Mammary epithelial cell (primary cell): Measurements from ENCODE around the gene CALN1.

ENCODE experiments used
- EZH2 ChIP-seq: IDR thresholded peaks from 2 replicates; pipeline ENCODE4 v1.6.1; 2012; ENCODE audit warnings: low read length, inconsistent platforms, borderline replicate concordance
- TF ChIP-seq, protein P1 (sequence below), 2 donors: IDR thresholded peaks in 1 of 2; conservative IDR thresholded peaks in 1 of 2; 2 replicates each; pipeline ENCODE4 v1.5.1; 2011 to 2012; ENCODE audit warnings: inconsistent platforms in 2 of 2, low read length in 2 of 2, mild to moderate bottlenecking in 2 of 2, control low read depth in 1 of 2, low read depth in 1 of 2; ENCODE audit not compliant: insufficient read depth in 1 of 2; ENCODE audit errors: extremely low read depth in 1 of 2

DNA sequence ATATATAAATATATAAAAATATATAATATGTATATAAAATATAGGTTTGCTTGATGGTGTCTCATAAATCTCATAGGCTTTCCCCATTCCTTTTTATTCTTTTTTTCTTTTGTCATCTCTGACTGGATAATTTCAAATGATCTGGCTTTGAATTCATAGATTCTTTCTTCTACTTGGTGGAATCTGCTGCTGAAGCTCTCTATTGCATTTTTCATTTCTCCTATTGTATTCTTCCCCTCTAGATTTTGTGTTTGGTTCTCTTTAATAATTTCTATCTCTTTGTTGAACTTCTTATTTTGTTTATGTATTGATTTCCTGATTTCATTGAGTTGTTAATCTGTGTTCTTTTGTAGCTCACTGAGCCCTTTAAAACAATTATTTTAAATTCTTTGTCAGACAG is 650.8 kb downstream of the CALN1 start:
- TF ChIP-seq, protein P1, sequence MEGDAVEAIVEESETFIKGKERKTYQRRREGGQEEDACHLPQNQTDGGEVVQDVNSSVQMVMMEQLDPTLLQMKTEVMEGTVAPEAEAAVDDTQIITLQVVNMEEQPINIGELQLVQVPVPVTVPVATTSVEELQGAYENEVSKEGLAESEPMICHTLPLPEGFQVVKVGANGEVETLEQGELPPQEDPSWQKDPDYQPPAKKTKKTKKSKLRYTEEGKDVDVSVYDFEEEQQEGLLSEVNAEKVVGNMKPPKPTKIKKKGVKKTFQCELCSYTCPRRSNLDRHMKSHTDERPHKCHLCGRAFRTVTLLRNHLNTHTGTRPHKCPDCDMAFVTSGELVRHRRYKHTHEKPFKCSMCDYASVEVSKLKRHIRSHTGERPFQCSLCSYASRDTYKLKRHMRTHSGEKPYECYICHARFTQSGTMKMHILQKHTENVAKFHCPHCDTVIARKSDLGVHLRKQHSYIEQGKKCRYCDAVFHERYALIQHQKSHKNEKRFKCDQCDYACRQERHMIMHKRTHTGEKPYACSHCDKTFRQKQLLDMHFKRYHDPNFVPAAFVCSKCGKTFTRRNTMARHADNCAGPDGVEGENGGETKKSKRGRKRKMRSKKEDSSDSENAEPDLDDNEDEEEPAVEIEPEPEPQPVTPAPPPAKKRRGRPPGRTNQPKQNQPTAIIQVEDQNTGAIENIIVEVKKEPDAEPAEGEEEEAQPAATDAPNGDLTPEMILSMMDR (conservative IDR thresholded peaks at IDR 0.05 in 1 of 2, IDR thresholded peaks at IDR 0.05 in 1 of 2; ENCODE audit: extremely low read depth in 1 of 2, insufficient read depth in 1 of 2, low read depth in 1 of 2, low read length in 2 of 2), result no peak
- no peak for TF ChIP-seq EZH2
